ENCODE measurements around the gene ASAP3.

GRCh38 chr1:23530087-23530746, 46.2 kb upstream of the ASAP3 start:
- TF ChIP-seq CTCF (IDR thresholded peaks at IDR 0.05): no peak
- no peak for TF ChIP-seq EZH2phosphoT487 (IDR thresholded peaks at IDR 0.05)

Data from neural progenitor cell (in vitro differentiated cells).